IPS-15b (cell line): ENCODE data around the gene ZNG1F.
"Not testable (repeated sequence)": the region's sequence is repeated elsewhere in the genome, so short reads cannot be mapped to it uniquely, and the experiment has no call there.

Experiments used
- H3K27me3 ChIP-seq: one replicate; pipeline ENCODE4 v1.6.1; 2013; ENCODE audit warnings: low read length; ENCODE audit not compliant: control insufficient read depth, insufficient read depth
- H3K36me3 ChIP-seq: one replicate; pipeline ENCODE4 v1.6.1; 2013; ENCODE audit warnings: low read length; ENCODE audit not compliant: control insufficient read depth, insufficient read depth
- H3K4me1 ChIP-seq: one replicate; pipeline ENCODE4 v1.6.1; 2013; ENCODE audit warnings: mild to moderate bottlenecking, low read length; ENCODE audit not compliant: control insufficient read depth, insufficient read depth
- H3K4me3 ChIP-seq: one replicate; pipeline ENCODE4 v1.5.1; 2013; ENCODE audit warnings: low read depth, low read length
- H3K9ac ChIP-seq: one replicate; pipeline ENCODE4 v1.6.1; 2013; ENCODE audit warnings: low read depth, mild to moderate bottlenecking, low read length
- H3K9me3 ChIP-seq: one replicate; pipeline ENCODE4 v1.6.1; 2013; ENCODE audit warnings: mild to moderate bottlenecking, low read length; ENCODE audit not compliant: control insufficient read depth, insufficient read depth

Gene ZNG1F

DNA sequence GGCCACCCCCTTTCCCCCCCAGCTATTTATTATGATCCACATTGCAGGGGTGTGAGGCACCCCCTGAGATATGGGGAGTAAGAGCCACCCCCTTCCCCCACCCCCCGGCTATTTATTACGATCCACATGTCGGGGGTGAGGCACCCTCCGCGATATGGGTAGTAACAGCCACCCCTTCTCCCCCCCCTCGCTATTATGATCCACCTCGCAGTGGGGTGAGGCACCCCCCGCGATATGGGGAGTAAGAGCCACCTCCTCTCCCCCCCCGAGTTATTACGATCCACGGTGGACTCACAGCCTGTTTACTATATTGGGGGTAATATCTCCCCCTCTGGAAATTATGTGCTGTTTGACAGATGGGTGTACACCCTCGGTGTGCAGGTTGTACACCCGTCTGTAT is 75.8 kb downstream of the ZNG1F start:
- H3K4me1 ChIP-seq, H3K4me3 ChIP-seq, H3K36me3 ChIP-seq, H3K27me3 ChIP-seq, H3K9ac ChIP-seq, H3K9me3 ChIP-seq: not testable (repeated sequence)

DNA sequence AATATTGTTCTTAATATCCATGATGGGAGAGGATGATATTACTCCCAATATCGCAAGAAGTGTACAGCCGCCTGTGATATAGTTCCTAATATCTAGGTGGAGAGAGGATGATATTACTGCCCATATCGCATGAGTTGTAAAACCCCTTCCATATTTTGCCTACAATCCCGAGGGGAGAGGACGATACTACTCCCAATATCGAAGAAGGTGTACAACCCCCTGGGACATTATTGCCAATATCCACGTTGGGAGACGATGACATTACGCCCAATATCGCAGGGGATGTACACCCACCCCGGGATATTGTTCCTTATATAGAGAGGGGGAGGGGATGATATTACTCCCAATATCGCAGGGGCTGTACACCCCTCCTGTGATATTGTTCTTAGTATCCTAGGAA is 77.7 kb downstream of the ZNG1F start:
- H3K4me3 ChIP-seq, H3K9me3 ChIP-seq, H3K4me1 ChIP-seq, H3K36me3 ChIP-seq, H3K9ac ChIP-seq: not testable (repeated sequence)
- H3K27me3 ChIP-seq: peaks cover 17% of the 10 kb centered on the region

- not testable (repeated sequence) for H3K36me3 ChIP-seq, H3K9me3 ChIP-seq
Measured at GRCh38 chr9:41110913-41111312, 78.2 kb downstream of the ZNG1F start.

GRCh38 chr9:41109253-41109652 is 79.9 kb downstream of the ZNG1F start:
- not testable (repeated sequence) for H3K36me3 ChIP-seq, H3K4me1 ChIP-seq, H3K9me3 ChIP-seq, H3K9ac ChIP-seq, H3K4me3 ChIP-seq
- peaks cover 24% of the 10 kb centered on the region for H3K27me3 ChIP-seq

More at GRCh38 chr9:41110913-41111312, 78.2 kb downstream of the ZNG1F start:
- not testable (repeated sequence) for H3K4me3 ChIP-seq, H3K4me1 ChIP-seq, H3K9ac ChIP-seq
- peaks cover 17% of the 10 kb centered on the region for H3K27me3 ChIP-seq

GRCh38 chr9:41108816-41109215 is 80.3 kb downstream of the ZNG1F start:
- not testable (repeated sequence) for H3K36me3 ChIP-seq, H3K4me3 ChIP-seq, H3K9ac ChIP-seq, H3K4me1 ChIP-seq, H3K9me3 ChIP-seq
- H3K27me3 ChIP-seq: peaks cover 24% of the 10 kb centered on the region

DNA sequence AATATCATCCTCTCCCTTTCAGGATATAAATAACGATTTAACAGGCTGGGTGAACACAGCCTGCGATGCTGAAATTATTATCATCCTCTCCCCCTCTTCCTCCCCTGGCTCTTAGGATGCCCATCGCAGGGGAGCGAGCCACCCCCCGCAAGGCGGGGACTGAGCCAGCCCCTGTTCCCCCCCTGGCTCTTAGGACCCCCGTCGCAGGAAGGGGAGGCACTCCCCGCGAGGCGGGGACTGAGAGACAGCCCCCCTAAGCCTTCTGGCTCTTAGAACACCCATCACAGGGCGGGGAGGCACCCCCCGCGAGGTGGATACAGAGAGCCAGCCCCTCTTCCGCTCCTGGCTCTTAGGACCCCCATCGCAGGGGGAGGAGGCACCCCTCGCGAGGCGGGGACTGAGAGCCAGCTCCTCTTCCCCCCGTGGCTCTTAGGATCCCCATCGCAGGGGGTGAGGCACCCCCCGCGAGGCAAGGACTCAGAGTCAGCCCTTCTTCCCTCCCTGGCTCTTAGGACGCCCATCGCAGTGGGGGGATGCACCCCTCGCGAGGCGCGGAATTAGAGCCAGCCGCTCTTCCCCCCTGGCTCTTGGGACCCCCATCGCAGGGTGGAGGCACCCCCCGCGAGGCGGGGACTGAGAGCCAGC is 82.5 kb downstream of the ZNG1F start:
- not testable (repeated sequence) for H3K9me3 ChIP-seq, H3K4me3 ChIP-seq, H3K9ac ChIP-seq, H3K4me1 ChIP-seq, H3K36me3 ChIP-seq
- peaks cover 24% of the 10 kb centered on the region for H3K27me3 ChIP-seq

DNA sequence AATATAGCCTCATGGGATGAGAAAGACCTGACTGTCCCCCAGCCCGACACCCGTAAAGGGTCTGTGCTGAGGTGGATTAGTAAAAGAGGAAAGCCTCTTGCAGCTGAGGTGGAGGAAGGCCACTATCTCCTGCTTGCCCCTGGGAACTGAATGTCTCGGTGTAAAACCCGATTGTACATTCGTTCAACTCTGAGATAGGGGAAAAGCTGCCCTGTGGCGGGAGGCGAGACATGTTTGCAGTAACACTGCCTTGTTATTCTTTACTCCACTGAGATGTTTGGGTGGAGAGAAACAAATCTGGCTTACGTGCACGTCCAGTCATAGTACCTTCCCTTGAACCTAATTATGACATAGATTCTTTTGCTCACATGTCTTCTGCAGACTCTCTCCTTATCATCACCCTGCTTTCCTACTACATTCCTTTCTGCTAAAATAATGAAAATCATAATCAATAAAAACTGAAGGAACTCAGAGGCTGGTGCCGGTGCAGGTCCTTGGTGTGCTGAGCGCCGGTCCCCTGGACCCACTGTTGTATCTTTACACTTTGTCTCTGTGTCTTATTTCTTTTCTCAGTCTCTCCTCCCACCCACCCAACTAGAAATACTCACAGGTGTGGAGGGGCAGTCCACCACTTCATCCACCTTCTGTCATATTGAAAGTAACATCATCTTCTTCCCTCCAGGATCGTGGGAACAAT is 83.4 kb downstream of the ZNG1F start:
- not testable (repeated sequence) for H3K36me3 ChIP-seq, H3K9ac ChIP-seq
- peaks cover 28% of the 10 kb centered on the region for H3K27me3 ChIP-seq

GRCh38 chr9:41104542-41104941 is 84.6 kb downstream of the ZNG1F start:
- H3K27me3 ChIP-seq: peaks cover 29% of the 10 kb centered on the region
- not testable (repeated sequence) for H3K9me3 ChIP-seq, H3K9ac ChIP-seq, H3K4me3 ChIP-seq, H3K4me1 ChIP-seq, H3K36me3 ChIP-seq

More for the DNA sequence above, 83.4 kb downstream of the ZNG1F start:
- not testable (repeated sequence) for H3K4me3 ChIP-seq, H3K9me3 ChIP-seq, H3K4me1 ChIP-seq

DNA sequence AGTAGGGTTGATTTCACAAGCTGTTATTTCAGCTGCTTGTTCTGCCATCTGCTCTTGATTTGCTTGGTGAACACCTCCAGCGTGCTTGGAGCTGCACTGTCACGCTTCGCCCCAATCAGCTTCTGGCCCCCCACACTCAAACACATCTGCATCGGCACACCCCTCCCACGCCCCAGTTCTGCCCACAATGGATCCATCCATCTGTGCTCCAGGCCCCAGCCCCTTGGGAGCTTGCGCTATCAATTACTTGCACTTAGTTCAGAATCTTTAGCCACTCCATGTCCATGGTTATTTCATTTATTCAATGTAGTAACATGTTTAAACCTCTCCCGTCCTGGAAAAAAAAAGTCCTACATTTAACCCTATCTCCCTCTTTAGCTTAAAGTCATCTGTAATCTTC is 88.6 kb downstream of the ZNG1F start:
- not testable (repeated sequence) for H3K36me3 ChIP-seq, H3K4me1 ChIP-seq, H3K9ac ChIP-seq, H3K9me3 ChIP-seq, H3K4me3 ChIP-seq
- H3K27me3 ChIP-seq: peaks cover 25% of the 10 kb centered on the region

DNA sequence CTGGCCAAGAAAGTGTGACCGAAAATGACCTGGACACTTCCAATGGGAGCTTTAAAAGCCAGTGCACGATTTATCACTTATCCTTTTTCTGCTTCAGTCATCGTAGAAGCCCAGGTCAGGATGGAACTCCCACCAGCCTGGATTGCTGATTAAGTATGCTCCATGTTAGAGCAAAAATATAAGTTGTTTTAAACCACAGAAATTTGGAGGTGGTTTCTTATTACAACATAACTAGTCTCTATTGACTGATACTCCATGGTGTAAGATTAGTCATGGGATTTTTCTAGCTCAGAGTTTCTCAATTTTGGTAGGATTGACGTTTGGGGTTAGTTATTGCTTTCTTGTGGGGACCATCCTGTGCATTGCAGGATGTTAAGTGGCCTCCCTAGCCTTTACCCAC is 90.4 kb downstream of the ZNG1F start:
- H3K9me3 ChIP-seq, H3K4me1 ChIP-seq, H3K9ac ChIP-seq, H3K36me3 ChIP-seq, H3K4me3 ChIP-seq: not testable (repeated sequence)
- H3K27me3 ChIP-seq: peaks cover 22% of the 10 kb centered on the region

GRCh38 chr9:41095060-41095459 is 94.1 kb downstream of the ZNG1F start:
- H3K4me3 ChIP-seq, H3K9me3 ChIP-seq, H3K36me3 ChIP-seq, H3K4me1 ChIP-seq, H3K9ac ChIP-seq: not testable (repeated sequence)
- peaks cover 15% of the 10 kb centered on the region for H3K27me3 ChIP-seq

GRCh38 chr9:41094010-41094773 is 94.9 kb downstream of the ZNG1F start:
- H3K27me3 ChIP-seq: peaks cover 15% of the 10 kb centered on the region
- not testable (repeated sequence) for H3K9me3 ChIP-seq

More at GRCh38 chr9:41094010-41094773, 94.9 kb downstream of the ZNG1F start:
- H3K4me1 ChIP-seq, H3K36me3 ChIP-seq, H3K4me3 ChIP-seq, H3K9ac ChIP-seq: not testable (repeated sequence)
